Activated CD8-positive, alpha-beta memory T cell treated with anti-CD3 and anti-CD28 coated beads for 48 hours (primary cell): ENCODE results near the gene PCDHGA12.

Experiments used
- DNase-seq, 3 experiments: peaks; one replicate each; pipeline ENCODE4 v3.0.0-alpha.2; 2020; ENCODE audit warnings: low read depth in 2 of 3, low spot score in 2 of 3

Gene PCDHGA12

DNA sequence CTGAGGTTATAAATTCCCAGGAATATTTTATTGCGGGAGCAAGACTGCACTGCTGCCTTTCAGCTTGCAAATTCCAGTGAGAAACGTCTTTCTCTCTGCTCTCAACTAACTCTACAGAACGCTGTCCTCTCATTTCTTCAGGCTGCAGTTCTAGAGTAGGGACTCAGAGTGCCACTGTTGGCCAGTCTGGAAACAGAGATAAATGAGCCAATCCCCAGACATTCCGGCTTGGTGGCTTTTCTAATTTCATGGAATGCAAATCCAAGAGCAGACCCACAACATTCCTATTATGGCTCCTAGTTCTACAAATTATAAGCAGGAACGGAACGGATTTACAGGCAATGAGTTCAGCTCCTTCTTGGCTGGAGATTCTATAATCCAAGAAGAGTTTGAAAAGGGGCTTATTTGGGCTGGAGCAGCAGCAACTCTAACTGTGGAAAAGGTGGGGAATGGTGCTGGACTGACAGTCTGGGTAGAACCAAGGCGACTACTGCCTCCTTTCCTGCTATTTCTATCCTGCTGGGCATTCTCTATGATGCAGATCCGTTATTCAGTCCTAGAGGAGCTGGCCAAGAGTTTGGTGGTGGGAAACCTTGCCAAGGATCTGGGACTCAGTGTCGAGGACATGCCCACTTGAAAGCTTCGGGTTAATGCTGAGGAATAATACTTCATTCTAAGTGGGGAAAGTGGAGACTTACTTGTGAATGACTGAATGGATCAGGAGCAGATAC, 9.3 kb downstream of the PCDHGA12 start:
- DNase-seq: no peak

DNA sequence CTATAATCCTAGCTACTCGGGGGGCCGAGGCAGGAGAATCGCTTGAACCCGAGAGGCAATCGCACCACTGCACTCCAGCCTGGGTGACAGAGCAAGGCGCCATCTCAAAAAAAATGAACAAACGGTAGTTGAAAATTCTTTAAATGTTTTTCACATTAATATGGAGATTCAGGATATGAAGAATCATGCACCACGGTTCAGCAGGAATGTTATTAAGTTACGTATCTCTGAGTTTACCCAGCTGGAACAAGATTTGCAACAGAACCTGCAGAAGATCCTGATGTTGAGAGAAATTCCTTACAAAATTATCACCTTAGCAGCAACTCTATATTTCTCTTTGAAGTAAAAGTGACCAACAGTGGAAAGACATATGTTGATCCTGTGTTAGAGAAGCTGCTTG, 10.0 kb downstream of the PCDHGA12 start:
- DNase-seq: no peak

DNA sequence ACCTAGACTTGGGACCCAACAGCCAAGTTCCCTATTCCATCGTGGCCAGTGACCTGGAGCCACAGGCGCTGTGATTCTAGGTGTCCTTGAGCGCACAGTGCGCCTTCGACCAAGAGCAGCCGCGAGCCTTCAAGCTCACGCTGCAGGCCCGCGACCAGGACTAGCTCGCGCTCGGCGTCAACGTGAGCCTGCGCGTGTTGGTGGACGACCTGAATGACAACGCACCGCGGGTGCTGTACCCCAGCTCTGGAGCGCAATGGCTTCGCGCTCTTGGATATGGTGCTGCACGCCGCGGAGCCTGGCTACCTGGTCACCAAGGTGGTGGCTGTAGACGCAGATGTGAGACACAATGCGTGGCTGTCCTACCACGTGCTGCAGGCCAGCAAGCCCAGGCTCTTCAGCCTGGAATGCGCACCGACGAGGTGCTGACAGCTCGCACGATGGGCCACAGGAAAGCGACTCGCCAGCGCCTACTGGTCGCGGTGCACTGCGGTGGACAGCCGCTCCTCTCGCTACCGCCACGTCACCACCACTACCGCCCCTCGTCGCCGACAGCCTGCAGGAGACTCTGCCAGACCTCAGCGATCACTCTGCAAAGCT, 11.4 kb downstream of the PCDHGA12 start:
- DNase-seq: no peak

DNA sequence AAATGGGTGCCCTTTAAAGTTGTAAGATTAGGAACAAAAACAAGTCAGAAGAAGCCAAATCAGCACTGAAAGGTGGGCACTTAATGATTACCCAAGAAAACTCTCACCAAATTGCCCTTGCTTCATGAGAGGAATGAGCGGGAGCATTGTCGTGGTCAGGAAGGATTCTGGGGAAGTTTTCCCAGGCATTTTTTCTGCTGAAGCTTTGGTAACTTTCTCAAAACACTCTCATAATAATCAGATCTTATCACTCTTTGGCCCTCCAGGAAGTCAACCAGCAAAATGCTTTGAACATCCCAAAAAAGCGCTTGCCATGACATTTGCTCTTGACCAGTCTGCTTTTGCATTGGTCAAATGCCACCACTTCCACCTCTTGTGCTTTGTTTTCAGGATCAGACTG, 35.0 kb downstream of the PCDHGA12 start:
- DNase-seq: no peak

DNA sequence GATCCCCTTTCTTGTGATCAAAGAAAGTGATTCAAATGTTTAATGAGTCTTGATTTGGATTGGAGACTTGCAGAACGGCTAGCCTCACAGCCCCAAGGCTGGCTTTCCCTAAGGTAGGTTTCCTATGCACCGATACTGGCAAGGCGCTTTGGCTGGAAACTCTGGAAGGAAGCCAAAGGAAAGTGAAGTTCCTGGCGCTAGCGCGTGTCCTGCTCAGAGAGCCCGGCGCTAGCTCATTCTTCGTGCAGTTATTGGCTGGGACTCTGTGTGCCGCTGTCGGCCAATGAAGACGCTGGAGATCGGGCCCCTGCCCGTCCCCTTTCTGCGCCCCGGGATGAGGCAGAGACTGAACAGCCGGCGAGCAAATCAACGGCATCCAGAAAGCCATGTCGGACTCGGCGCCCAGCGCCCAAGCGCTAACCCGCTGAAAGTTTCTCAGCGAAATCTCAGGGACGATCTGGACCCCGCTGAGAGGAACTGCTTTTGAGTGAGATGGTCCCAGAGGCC, 45.4 kb downstream of the PCDHGA12 start, which contains the start of gene PCDHGC3:
Gene PCDHGC3, plus strand, starts transcription at position 342 of the 507 bp plus-strand sequence. Its CDS starts 151 bp downstream, at position 493.
- DNase-seq: no peak

DNA sequence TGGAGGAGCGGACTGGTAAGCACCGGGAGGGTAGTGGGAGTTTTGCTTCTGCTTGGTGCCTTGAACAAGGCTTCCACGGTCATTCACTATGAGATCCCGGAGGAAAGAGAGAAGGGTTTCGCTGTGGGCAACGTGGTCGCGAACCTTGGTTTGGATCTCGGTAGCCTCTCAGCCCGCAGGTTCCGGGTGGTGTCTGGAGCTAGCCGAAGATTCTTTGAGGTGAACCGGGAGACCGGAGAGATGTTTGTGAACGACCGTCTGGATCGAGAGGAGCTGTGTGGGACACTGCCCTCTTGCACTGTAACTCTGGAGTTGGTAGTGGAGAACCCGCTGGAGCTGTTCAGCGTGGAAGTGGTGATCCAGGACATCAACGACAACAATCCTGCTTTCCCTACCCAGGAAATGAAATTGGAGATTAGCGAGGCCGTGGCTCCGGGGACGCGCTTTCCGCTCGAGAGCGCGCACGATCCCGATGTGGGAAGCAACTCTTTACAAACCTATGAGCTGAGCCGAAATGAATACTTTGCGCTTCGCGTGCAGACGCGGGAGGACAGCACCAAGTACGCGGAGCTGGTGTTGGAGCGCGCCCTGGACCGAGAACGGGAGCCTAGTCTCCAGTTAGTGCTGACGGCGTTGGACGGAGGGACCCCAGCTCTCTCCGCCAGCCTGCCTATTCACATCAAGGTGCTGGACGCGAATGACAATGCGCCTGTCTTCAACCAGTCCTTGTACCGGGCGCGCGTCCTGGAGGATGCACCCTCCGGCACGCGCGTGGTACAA, 46.0 kb downstream of the PCDHGA12 start:
- DNase-seq: no peak

DNA sequence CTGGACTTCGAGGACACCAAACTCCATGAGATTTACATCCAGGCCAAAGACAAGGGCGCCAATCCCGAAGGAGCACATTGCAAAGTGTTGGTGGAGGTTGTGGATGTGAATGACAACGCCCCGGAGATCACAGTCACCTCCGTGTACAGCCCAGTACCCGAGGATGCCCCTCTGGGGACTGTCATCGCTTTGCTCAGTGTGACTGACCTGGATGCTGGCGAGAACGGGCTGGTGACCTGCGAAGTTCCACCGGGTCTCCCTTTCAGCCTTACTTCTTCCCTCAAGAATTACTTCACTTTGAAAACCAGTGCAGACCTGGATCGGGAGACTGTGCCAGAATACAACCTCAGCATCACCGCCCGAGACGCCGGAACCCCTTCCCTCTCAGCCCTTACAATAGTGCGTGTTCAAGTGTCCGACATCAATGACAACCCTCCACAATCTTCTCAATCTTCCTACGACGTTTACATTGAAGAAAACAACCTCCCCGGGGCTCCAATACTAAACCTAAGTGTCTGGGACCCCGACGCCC, 46.8 kb downstream of the PCDHGA12 start:
- DNase-seq: no peak

DNA sequence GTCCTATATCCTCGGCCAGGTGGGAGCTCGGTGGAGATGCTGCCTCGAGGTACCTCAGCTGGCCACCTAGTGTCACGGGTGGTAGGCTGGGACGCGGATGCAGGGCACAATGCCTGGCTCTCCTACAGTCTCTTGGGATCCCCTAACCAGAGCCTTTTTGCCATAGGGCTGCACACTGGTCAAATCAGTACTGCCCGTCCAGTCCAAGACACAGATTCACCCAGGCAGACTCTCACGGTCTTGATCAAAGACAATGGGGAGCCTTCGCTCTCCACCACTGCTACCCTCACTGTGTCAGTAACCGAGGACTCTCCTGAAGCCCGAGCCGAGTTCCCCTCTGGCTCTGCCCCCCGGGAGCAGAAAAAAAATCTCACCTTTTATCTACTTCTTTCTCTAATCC, 47.5 kb downstream of the PCDHGA12 start:
- no peak for DNase-seq

DNA sequence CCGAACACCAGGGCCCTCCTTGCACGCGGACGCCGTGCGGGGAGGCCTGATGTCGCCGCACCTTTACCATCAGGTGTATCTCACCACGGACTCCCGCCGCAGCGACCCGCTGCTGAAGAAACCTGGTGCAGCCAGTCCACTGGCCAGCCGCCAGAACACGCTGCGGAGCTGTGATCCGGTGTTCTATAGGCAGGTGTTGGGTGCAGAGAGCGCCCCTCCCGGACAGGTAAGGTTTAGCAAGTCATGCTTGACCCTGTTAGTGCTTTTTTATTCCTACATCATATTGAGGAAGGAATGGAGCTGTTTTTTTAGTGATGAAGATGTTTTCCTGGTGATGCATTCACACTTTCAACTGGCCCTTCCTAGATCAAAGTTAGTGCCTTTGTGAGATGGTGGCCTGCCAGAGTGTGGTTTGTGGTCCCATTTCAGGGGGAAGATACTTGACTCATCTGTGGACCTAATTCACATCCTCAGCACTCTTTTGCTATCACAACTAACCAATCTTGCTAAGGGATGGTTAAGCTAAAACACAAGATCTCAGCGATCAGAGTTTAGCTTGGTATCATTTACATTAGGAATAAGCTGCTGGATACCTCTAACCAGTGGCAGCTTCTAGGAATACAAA, 48.1 kb downstream of the PCDHGA12 start:
- no peak for DNase-seq

DNA sequence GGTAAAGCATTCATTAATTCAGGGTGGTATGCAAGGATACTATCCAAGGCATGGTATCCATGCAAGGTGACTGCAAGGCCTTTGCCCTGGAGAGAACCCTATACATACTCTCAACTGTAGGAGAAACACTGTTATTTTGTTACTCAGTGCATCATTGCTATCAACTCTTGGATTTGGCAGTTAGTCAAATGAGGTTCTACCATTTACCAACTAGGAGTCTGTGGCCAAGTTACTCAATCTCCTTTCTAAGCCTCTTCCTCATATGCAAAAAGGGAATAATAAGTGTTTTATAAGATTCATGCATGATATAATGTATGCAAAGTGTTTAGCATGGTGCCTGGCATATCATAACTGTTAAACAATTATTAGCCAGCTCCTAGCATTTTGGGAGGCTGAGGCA, 49.5 kb downstream of the PCDHGA12 start:
- DNase-seq: no peak
